ENCODE measurements around the gene CNTNAP2. TPM values are rescaled to one million over a fixed set of nuclear protein-coding genes. Genes with fewer than 3 reads are reported as not detected.

CNTNAP2 gene
- total RNA-seq, 1 experiment from 2014 or later = 0.03 TPM

- intact Hi-C loops (cut with micrococcal nuclease; ENCODE audit: unreplicated experiment) (no loop called here), in situ Hi-C loops (cut with HindIII; ENCODE audit: low pct_unique_long_range_greater_than_20kb, low sequenced_read_pairs) (no loop called here)
- H3K4me1 ChIP-seq (ENCODE audit: control insufficient read depth, insufficient read depth, low read length) = no peaks in the 10 kb centered on the region
- no TSS peak for BruUV-seq (replicated peaks)
- ATAC-seq (no peak), DNase-seq (ENCODE audit: low read depth, low spot score) (no peak)
- no peaks in the 10 kb centered on the region for H3K27me3 ChIP-seq (ENCODE audit: control insufficient read depth, insufficient read depth, low read length)
- CTCF ChIA-PET = no interaction called here
- POLR2A ChIA-PET = no interaction called here
- no peak overlapping the region for H3K27ac ChIP-seq (ENCODE audit: low read length)
- H3K36me3 ChIP-seq (ENCODE audit: control insufficient read depth, insufficient read depth, low read length) = no peaks in the 10 kb centered on the region
- H3K9me3 ChIP-seq (ENCODE audit: control insufficient read depth, insufficient read depth, low read depth, low read length) = no peaks in the 10 kb centered on the region
- H3K4me3 ChIP-seq (ENCODE audit: low read depth in 2 of 2, low read length in 2 of 2) = no peak overlapping the region
- no peak for TF ChIP-seq POLR2AphosphoS5 (IDR thresholded peaks at IDR 0.05; ENCODE audit: low read depth, low read length)
- no peak for TF ChIP-seq CTCF (IDR thresholded peaks at IDR 0.05)
- TF ChIP-seq SIN3A (IDR thresholded peaks at IDR 0.05; ENCODE audit: borderline replicate concordance, insufficient read depth, low read depth, low read length) = no peak
- TF ChIP-seq REST (IDR thresholded peaks at IDR 0.05; ENCODE audit: insufficient read depth in 1 of 2, low read depth in 2 of 2, low read length in 1 of 2) = no peak
- TF ChIP-seq TCF7L2 (IDR thresholded peaks at IDR 0.05; ENCODE audit: low read depth, low read length) = no peak
Measured at GRCh38 chr7:146296028-146296427, 179.4 kb downstream of the CNTNAP2 start.

GRCh38 chr7:146314962-146315361, 198.4 kb downstream of the CNTNAP2 start:
- Histone ChIP-seq H3K4me1 (ENCODE audit: control insufficient read depth, insufficient read depth, low read length) (no peaks in the 10 kb centered on the region), H3K27me3 (ENCODE audit: control insufficient read depth, insufficient read depth, low read length) (no peaks in the 10 kb centered on the region), H3K4me3 (ENCODE audit: low read depth in 2 of 2, low read length in 2 of 2) (no peak overlapping the region), H3K27ac (ENCODE audit: low read length) (no peak overlapping the region), H3K9me3 (ENCODE audit: control insufficient read depth, insufficient read depth, low read depth, low read length) (no peaks in the 10 kb centered on the region), H3K36me3 (ENCODE audit: control insufficient read depth, insufficient read depth, low read length) (no peaks in the 10 kb centered on the region)
- DNase-seq (ENCODE audit: low read depth, low spot score) = no peak
- intact Hi-C loops (cut with micrococcal nuclease; ENCODE audit: unreplicated experiment) (no loop called here), in situ Hi-C loops (cut with HindIII; ENCODE audit: low pct_unique_long_range_greater_than_20kb, low sequenced_read_pairs) (no loop called here)
- ChIA-PET POLR2A (no interaction called here), CTCF (no interaction called here)
- no TSS peak for BruUV-seq (replicated peaks)
- no peak for TF ChIP-seq REST (IDR thresholded peaks at IDR 0.05; ENCODE audit: insufficient read depth in 1 of 2, low read depth in 2 of 2, low read length in 1 of 2)
- TF ChIP-seq TCF7L2 (IDR thresholded peaks at IDR 0.05; ENCODE audit: low read depth, low read length) = no peak
- no peak for TF ChIP-seq SIN3A (IDR thresholded peaks at IDR 0.05; ENCODE audit: borderline replicate concordance, insufficient read depth, low read depth, low read length)
- TF ChIP-seq CTCF (IDR thresholded peaks at IDR 0.05) = no peak
- TF ChIP-seq POLR2AphosphoS5 (IDR thresholded peaks at IDR 0.05; ENCODE audit: low read depth, low read length) = no peak
- no peak for ATAC-seq
